HG03571 (cell line): ENCODE data around the gene ZNF264.
"Not testable (repeated sequence)": the region's sequence is repeated elsewhere in the genome, so short reads cannot be mapped to it uniquely, and the experiment has no call there.

Source experiments
- ATAC-seq: cut with Tn5 transposase; IDR thresholded peaks from one replicate; pipeline ENCODE4 v1.9.1; 2021; ENCODE audit not compliant: unreplicated experiment

ZNF264 gene

DNA sequence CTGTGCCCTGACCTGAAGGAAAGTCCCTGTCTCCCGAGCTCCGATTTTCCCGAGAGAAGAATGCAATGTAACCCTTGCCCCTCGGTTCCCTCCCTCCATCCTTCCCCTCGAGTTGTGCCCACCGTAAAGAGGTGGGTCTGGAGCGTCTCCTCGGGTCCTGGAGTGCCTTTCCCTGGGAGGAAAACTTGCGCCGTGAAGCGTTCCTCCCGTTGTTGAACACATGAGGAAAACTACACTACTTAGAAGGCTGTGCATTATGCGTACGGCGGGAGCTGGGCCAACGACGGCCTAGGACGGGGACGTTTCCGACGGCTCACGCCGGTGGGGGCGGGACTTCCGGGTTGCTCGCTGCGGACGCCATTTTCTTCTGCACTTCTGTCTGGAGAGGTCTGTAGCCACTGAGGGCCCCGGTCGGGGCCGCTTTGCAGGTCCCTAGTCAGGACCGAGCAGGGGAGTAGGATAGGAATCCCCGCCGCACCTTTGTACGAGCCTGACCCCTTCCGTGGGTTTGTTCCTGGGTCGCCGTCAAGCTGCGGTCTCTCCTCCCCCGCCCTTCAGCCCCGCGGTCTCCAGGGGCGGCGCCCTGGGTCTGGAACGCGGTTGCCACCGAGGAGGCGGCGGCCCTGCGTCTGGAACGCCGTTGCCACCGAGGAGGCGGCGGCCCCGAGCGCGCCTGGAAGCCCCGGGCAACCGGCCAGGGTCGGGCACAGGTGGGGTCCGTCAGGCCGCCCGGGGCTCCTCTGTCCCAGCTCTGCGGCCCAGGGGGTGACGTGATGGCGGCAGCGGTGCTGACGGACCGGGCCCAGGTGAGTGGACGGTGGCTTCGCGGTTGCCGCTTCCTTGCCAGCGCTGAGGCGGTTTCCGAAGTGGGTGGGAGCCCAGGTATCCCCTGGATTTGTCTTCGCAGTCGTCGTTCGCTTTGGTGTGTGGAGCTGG, at the start of gene ZNF264:
Gene ZNF264 (plus strand): TSS at position 360 of the 936 bp plus-strand sequence. CDS start 414 bp downstream, at position 774.
- ATAC-seq: peak; percentile 98

DNA sequence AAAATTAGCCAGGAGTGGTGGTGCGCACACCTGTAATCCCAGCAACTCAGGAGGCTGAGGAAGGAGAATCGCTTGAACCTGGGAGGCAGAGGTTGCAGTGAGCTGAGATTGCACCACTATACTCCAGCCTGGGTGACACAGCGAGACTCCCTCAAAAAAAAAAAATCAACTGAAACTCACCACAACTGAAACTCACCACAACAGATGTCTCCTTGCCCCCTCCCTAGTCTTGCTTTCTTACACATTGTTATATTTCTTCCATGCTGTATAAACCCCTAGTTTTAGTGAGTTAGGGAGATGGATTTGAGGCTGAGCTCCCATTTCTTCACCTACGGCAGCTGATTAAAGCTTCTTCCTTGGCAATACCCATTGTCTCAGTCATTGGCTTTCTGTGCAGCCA, 49.6 kb upstream of the ZNF264 start:
- ATAC-seq: no peak

DNA sequence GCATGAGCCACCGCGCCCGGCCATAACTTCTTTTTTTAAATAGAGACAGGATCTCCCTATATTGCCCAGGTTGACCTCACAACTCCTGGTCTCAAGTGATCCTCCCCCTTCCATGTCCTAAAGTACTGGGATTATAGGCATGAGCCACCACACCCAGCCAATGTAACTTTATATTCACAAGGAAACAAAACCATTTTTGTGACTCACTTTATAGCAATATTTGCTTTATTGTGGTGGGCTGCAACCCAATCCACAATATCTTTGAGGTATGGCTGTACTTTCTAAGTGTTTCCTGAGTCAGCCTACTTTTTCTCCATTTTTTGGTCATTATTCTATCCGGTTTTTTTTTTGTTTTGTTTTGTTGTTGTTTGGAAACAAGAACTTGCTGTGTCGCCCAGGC, 38.4 kb upstream of the ZNF264 start:
- ATAC-seq: no peak

DNA sequence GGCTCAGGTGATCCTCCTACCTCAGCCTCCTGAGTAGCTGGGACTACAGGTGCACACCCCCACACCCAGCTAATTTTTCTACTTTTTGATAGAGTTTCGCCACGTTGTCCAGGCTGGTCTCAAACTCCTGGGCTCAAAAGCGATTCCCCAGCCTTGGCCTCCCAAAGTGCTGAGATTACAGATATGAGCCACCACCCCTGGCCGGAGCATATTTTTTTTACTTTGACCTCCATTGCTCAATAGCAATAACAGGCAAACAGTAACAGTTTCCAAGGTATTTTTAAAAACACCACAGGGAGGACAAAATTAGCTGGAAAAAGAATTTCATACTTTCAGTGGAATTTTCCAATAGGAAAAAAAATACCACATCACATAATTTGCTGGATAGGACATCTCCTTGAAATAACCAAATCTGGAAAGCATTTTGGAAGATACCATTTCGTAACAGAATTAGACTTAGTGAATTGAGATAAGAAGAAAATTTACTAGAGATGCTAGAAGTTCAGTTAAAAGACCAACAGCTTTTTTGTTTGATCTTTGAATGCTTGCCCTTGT, 29.2 kb upstream of the ZNF264 start:
- no peak for ATAC-seq

DNA sequence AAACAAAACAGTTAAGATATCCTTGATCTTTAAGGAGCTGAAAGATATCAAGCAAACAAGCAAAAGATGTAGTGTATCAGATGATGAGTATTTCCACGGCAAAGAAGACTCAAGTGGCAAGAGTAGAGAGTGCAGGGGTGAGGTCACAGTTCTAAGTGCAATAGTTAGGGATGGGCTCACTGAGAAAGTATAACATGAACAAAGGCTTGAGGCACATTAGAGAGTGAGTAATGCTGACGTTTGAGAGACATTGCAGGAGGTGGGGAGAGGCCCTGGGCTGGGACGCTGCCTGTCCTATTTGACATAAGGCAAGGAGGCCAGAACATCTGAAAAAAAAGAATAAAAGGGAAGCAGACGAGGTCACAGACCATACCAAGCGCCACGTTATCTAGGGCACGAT, 25.5 kb upstream of the ZNF264 start:
- no peak for ATAC-seq

DNA sequence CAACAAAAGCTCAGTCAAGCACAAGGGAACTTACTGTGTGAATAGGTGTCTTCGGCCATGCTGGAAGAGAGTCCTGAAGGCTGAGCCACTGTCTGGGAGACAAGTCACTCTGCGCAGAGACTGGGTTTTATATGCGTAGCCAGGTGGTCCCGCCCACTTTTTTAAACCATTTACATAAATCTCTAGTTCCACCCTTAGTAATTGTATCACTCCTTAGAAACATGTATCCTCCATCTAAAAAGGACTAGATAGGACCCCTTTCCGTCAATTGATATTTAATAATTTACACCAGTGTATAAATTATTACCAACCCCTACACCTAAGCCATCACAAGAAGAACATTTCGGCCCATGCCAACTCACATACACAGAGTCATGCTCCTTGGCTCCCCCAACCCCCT, 23.9 kb upstream of the ZNF264 start, which contains the start of gene DUXA:
Gene DUXA (minus strand): TSS at position 101 of the 400 bp plus-strand sequence. CDS start 42 bp downstream, at position 59.
- ATAC-seq: no peak

DNA sequence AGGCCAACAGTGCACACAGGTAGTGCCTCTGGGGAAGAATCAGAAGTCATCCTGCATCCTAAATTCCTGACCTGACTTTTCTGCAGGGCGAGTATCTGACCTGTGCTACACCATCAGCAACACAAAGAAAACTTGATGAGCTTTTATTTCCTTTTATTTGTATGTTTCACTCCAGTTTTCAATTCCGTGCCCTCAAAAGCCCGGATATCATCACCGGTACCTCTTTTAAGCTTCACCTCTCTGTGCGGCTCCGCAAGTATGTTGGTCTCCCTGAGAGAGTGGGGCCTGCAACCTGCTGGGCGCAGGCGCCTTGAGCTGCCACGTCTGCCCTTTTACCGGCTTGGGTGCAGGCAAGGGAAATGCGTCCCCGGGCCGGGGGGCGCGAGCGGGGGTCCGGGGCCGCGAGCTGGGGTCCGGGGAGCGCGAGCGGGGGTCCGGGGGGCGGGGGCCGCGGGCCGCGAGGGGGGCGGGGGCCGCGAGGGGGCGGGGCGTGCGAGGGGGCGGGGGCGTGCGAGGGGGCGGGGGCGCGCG, 19.7 kb upstream of the ZNF264 start:
- ATAC-seq: no peak

DNA sequence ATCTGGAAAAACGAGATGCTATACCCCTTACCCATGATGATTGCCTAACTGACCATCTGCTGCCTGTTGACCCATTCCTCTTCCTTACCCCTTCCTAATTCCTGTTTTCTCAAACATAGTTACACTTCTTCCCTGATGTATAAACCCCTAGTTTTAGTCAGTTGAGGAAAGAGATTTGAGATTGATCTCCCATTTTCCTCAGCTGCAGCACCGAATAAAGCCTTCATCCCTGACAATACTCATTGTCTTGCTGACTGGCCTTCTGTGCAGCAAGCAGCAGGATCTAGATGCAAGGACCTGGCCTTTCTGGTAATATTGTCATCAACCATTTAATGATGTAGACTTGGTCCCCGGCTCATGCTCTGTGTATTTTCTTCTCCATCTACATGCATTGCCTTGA, 999 bp upstream of the ZNF264 start:
- no peak for ATAC-seq

DNA sequence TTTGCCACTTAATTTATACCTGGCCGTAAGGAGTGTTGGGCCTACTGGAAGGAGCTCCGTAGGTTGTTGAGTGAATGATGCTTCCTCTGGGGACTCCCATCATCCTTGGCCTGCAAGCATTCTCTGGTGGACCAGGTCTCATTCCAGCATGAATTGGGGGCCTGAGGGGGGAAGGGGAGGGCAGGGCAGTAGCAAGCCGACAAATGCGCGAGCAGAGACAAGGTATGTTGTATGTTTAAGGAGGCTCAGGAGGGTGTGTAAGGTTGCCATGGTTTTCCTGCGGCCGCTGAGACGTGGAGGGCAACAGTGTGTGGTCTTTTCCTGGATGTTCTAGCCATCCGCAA, 749 bp downstream of the ZNF264 start:
- no peak for ATAC-seq

DNA sequence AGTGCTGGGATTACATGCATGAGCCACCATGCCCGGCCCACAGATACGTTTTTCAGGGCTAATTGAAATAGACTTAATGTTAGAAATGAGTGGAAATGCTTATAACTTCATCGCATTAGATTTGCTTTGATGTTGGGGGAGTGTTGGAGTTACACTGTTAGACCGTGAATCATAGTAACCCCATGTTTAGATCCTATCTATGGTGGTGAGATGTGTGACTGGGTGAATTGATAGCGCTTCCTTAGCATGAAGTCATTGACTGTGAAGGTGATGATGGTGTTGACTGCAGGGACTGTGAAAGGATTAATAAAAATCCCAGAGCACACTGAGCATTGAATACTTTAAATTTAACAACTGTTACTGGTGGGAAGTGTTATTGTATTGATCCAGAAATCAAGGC, 1.7 kb downstream of the ZNF264 start:
- no peak for ATAC-seq

DNA sequence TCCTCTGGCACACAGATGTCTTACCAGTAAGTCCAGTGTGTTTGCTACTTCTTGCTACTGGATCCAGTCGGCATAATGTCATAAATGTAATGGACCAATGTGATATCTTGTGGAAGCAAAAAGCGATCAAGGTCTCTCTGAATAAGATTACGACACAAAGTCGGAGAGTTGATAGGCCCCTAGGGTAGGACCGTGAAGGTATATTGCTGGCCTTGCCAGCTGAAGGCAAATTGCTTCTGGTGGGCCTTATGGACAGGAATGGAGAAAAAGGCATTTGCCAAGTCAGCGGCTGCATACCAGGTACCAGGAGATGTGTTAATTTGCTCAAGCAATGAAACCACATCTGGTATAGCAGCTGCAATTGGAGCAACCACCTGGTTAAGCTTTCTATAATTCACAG, 6.6 kb downstream of the ZNF264 start:
- ATAC-seq: not testable (repeated sequence)

DNA sequence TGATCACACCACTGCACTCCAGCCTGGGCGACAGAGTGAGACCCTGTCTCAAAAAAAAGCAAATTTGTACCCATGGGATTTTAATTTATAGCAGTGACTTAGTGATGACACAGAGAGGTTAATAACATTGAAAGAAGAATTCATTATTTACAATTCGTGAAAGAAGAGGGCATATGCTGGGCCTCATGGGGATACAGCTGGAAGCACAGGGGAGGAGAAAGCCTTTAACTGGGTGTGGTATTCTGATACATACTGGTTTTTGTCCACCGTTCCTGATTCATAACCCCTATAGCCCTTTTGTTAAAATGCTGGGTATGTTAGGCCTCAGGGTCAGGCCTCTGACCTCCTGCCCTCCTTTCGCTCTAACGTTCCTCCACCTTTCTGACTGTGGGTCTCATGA, 10.9 kb downstream of the ZNF264 start:
- no peak for ATAC-seq

DNA sequence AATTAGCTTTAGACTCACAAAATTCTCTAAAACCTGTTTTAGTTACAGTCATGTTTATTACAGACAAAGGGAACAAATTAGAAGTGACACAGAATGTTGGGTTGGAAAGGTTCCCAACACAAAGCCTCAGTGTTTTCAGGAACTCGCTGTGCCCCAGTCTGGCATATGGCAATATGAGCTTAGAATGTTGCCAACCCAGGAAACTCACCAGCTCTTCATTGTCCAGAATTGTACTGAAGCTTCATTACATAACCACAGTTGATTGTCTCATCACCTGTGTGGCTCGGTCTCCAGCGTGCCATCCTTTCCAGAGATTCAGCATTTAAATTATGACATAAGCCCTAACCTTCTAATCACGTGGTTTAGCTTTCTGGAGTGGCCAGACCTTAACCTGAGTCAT, 19.1 kb downstream of the ZNF264 start:
- no peak for ATAC-seq

DNA sequence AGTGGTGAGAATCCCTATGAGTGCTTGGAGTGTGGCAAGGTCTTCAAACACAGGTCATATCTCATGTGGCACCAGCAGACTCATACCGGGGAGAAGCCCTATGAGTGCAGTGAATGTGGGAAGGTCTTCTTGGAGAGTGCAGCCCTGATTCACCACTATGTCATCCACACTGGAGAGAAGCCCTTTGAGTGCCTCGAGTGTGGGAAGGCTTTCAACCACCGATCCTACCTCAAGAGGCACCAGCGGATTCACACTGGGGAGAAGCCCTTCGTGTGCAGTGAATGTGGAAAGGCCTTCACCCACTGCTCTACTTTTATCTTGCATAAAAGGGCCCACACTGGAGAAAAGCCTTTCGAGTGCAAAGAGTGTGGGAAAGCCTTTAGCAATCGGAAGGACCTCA, 20.8 kb downstream of the ZNF264 start:
- no peak for ATAC-seq

DNA sequence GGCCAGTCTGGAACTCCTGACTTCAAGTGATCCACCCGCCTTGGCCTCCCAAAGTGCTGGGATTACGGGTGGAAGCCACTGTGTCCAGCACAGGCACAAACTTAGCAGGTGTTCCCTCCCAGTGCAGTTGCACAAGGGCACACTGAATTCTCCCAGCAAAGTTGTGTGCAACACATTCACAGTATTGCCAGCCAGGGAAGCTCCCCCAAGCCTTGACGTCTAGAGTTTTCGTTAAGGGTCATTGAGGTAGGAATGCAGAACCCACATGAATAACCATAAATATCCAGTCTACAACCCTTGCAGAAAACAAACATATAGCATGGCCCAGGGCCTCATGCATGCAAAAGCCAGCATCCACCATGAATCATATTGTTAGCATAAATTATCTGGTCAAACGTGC, 36.2 kb downstream of the ZNF264 start:
- ATAC-seq: no peak

DNA sequence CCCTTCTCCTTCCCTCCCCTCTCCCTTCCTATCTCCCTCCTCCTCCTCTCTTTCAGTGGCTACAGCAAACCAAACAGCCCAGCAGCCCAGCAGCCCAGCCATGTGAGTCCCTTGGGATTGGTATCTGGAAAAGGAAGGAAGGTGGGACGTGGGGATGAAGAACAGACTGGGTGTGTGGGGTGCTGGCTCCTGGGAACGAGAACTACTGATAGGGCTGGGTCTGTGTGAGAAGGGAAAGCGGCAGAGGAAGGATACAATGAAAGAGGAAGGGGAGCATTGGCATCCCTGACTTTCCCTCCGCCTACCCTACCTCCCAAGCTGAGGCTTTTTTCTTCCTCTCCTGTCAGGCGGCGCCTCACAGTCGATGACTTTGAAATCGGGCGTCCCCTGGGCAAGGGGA, 40.4 kb downstream of the ZNF264 start:
- no peak for ATAC-seq

DNA sequence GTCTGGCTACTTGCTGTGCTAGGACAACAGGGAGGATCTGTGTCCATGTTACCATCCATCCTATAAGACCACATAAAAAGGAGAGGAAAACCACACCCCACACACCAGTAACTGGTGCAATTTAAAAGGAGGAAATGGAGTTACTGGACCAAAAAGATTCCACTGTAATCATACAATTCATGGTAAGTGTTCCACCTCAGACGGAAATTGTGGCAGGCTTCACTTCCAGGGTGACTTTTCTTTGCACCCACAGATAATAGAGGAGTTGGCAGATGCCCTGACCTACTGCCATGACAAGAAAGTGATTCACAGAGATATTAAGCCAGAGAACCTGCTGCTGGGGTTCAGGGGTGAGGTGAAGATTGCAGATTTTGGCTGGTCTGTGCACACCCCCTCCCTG, 41.9 kb downstream of the ZNF264 start:
- no peak for ATAC-seq

DNA sequence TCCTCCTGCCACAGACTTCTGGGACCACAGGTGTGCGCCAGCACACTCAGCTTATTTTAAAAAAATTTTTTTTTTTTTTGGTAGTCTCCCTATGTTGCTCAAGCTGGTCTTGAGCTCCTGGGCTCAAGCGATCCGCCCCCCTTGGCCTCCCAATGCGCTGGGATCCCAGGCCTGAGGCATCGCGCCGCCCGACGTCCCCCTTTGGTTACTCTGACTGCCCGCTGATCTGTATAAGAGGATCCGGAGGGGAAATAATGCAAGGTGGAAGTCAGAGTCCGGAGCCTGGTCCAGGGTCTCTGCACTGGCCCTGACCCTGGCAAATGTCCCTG, 48.6 kb downstream of the ZNF264 start:
- ATAC-seq: no peak

DNA sequence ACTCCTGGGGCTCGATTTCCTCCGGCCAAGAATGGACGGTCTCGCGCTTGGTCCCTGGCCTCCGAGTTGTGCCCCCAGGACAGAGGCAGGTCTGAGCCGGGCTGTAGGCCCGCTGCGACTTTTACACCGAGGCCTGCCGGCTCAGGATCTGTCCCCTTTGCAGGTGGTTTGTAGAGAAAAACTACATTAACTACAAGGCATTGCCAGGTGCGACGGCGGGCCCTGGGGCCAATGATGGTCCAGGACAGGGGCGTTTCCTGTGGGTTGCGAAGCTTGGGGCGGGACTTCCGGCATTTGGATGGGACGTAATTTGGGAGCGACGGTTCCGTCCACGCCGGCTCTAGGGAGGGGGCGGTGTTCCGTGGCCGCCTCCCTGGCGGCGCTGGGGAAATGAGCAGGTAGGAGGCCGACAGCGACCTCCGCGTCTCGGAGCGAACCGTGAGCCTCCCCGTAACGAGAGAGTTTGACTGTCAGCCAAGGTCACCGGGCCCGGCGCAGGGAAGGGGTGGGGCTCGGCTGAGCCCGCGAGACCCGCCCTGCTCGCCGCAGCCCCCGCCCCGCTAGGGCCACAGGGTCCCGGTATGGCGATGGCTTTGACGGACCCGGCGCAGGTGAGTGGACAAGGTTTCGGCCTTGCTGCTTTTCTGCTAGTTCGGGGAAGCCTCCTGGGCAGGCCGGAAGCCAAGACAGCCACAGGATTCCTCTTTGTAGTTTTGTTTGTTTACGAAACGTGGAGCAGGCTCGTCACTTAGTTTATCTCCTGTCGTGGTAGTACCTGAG, 49.2 kb downstream of the ZNF264 start, which contains the start of gene ZNF805:
Gene ZNF805 (plus strand): TSS at position 322 of the 780 bp plus-strand sequence. CDS start 260 bp downstream, at position 582.
- peak; percentile 93 for ATAC-seq

DNA sequence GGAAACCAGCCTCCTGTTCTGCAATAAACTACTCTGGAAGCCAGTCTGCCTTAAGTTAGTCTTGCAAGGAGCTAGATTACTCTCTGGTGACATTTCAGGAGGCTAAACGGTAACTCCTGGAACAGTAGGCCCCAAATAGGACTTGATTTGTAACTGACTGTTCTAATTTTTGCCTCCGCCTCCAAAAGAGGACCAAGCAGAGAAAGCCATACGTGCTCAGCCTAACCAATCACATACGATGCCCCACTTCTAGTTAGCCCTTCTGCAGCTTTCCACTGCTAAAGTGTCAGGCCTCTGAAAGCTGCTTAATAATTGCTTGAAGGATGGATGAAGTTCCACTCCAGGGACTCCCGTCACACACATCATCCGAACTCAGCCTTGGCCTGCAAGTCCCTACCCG, 49.9 kb downstream of the ZNF264 start:
- no peak for ATAC-seq

DNA sequence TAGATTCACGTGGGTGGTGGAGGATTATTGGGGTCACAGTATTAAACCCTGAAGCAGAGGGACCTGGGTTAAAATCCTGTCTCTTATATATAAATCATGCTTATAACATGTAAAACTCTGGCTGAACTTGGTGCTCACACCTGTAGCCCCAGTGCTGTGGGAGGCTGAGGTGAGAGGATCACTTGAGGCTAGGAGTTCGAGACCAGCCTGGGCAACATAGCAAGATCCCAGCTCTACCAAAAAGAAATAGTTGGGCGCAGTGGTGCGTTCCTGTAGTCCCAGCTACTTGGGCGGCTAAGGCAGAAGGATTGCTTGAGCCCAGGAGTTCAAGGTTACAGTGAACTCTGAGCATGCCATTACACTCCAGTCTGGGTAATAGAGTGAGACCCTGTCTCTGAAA, 51.5 kb downstream of the ZNF264 start:
- ATAC-seq: no peak

DNA sequence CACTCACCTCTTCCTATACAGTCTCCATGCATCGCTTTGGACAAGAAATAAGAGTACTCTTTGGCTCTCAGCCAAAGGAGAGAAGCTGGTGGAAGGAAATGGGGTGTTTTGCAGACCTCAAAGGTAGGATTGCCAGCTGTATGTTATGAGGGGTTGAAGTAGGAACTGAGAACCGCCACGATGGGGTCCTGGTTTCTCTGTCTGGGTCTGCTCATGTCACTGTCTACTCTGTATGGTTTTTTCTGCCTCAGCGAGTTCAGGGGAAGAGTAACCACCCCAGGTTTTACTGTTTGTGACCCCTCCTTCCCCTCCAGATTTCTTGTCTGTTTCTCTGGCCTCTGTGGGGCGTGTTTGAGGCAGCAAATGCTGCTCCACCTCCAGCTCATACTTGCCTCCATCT, 53.2 kb downstream of the ZNF264 start:
- ATAC-seq: no peak
